Amniotic epithelial cell (primary cell): ENCODE data around the gene SPIRE2.
"Not testable (repeated sequence)": the region's sequence is repeated elsewhere in the genome, so short reads cannot be mapped to it uniquely, and the experiment has no call there.

ENCODE experiments used
- DNase-seq: peaks from one replicate; pipeline ENCODE4 v3.0.0-alpha.2; 2010; ENCODE audit warnings: low read depth

SPIRE2 gene

DNA sequence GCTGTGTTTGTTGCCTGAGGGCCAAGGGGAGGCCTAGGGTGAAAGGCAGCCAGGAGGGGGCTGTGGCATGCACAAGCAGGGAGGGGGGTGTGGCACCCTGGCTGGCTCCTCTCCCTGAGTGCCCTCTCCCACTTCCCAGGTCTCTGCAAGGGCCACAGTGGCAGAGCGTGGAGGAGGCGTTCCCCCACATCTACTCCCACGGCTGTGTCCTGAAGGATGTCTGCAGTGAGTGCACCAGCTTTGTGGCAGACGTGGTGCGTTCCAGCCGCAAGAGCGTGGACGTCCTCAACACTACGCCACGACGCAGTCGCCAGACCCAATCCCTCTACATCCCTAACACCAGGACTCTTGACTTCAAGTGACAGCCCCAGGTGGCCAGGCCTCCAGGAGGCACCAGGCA, 41.6 kb downstream of the SPIRE2 start:
- DNase-seq: no peak

DNA sequence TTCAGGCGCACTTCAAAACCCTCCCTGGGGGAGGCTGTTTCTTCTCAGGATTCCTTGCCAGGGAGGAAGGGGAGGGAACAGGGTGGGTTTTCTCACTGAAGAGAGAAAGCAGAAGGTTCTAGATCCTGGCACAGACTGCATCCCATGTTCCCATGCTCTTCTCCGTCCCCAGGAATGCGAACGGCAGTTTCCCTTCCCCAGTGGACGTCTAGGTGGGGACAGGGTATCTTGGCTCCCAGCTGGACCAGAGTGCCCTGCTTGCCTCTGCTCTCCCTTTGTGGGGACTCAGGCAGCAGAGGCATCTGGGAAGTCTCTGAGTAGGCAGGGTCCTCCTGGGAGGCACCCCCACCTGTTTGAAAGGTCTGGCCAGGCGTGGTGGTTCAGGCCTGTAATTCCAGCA, 42.2 kb downstream of the SPIRE2 start:
- DNase-seq: no peak

DNA sequence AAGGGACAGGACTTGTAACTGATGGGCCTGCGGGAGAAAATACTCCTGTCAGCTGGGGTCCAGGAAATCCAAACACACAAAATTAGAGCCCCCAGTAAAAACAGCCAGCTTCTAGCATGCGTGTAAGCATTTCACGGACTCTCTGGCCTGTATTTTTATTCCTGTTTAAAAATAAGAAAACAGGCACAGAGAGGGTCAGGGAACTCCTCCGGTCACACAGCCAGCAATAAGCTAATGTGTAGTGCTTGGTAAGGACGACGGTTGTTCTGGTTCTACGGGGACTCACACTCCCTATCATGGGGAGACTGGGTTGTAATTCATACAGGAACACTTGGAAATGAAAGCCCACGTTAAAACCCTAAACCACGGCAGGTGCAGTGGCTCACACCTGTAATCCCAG, 43.6 kb downstream of the SPIRE2 start:
- DNase-seq: no peak

DNA sequence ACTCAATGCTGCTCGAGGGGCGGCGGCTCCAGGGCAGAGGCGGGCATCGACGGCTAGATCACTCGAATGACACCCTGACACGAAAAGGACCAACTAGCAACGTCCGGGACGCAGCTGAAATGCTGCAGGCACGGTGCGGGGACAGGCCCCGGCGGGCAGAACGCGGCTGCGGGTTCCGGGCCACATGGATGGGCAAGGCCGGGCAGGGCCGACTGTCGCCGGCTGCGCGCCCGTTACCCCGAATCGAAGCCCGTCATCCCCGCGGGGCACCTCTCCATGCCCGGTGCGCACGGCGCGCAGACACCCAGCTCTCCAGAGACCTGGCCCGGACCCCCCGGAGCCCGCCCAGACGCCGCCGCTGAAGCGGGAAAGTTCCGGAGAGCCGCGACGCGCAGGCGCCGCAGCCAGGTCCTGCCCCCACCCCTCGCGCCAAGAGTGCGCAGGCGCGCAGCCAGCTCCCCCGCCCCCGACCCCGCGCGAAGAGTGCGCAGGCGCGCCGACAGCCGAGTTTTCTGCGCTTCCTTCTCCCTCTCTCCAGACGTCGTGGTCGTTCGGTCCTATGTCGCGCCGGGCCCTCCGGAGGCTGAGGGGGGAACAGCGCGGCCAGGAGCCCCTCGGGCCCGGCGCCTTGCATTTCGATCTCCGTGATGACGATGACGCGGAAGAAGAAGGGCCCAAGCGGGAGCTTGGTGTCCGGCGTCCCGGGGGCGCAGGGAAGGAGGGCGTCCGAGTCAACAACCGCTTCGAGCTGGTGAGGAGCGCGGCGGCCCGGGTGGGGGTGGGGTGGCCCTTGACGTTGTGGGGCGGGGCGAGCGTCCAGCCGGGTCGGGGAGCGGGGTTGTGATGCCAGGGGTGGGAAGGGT, 45.1 kb downstream of the SPIRE2 start, which contains the start of gene TCF25:
TCF25 (plus strand) TSS at position 484 of the 863 bp plus-strand sequence; CDS start at position 560, 76 bp downstream.
- DNase-seq: peak; percentile 51

DNA sequence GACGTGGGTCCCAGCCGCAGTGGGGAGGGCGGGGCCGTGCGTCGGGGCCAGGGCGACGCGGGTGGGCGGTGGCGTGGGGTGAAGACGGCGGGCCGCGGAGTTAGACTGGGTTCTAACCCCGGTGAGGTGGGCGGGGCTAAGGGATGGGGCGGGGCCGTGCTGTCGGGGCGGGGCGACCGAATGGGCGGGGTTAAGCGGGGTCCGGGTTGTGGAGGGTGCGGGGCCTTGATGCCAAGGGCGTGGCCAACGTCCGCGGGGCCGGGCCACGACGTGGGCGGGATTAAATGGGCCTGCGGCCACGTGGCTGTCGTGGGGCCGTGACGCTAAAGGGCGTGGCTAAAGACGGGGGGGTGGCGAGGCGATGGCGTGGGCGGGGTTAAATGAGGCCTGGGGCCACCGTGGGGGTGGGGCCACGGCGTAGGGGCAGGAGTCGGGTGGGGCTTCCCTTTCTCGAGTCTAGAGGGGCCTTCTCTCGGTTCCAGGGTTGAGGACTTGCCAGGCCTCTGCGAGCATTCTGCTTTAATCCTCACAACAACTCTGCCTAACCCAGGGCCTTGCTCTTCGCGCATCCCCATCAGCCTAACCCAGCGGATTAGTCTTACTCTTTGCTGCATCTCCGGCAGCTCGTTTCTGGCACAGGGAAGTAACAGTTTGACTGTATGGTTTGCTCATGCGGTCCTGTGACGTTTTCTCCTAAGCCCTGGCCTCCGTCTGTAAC, 45.9 kb downstream of the SPIRE2 start:
- DNase-seq: peak; percentile 88

DNA sequence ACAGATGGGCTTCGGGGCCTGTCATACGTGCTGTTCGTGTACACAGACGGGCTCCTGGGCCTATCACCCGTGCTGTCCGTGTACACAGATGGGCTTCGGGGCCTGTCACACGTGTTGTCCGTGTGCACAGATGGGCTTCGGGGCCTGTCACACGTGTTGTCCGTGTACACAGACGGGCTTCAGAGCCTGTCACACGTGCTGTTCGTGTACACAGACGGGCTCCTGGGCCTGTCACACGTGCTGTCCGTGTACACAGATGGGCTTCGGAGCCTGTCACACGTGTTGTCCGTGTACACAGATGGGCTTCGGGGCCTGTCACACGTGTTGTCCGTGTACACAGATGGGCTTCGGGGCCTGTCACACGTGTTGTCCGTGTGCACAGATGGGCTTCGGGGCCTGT, 50.8 kb downstream of the SPIRE2 start:
- DNase-seq: not testable (repeated sequence)

DNA sequence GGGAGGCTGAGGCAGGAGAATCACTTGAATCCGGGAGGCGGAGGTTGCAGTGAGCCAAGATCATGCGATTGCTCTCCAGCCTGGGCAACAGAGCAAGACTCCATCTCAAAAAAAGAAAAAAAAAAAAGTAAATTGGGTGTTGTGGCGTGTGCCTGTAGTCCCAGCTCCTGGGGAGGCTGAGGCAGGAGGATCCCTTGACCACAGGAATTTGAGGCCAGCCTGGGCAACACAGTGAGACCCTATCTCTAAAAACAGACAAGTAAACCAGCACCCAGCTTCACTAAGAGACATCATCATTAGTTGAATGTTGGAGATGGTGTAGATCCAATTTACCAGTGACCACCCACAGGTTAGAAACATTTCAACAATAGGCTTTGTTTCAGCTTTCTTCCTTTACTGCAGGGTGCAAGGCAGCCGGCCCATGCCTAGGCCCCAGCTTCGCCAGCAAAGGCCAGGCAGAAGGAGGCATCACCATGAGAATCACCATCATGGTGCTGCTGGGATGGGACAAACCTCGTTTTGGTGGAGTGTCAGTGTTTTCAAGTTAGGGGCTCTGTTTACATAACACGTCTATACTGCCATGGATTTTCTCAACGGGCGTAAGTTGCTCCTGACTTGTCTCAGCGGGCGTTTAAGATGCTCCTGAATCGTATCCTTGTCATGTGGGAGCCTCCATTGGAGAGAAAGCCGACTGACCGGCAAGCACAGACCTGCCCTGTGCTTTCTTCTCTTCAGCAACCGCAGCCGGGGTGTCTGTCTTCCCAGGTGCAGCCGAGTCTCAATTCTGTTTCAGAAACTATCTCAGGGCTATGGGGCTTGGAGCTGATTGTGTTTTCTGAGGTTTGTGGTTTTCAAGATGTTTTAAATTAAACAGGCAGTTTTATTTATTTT, 52.4 kb downstream of the SPIRE2 start:
- no peak for DNase-seq

DNA sequence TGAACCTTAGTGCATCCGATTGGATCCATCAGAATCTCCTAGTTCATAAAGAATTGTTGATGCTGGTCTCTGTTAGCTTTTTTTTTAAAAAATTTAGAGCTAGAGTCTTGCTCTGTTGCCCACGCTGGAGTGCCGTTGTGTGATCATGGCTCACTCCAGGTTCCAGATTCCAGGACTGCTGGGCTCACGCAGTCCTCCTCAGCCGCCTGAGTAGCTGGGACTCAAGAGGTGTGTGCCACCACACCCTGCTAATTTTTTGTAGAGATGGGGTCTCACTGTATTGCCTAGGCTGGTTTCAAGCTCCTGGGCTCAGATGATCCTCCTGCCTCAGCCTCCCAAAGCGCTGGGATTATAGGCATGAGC, 53.1 kb downstream of the SPIRE2 start:
- DNase-seq: no peak

DNA sequence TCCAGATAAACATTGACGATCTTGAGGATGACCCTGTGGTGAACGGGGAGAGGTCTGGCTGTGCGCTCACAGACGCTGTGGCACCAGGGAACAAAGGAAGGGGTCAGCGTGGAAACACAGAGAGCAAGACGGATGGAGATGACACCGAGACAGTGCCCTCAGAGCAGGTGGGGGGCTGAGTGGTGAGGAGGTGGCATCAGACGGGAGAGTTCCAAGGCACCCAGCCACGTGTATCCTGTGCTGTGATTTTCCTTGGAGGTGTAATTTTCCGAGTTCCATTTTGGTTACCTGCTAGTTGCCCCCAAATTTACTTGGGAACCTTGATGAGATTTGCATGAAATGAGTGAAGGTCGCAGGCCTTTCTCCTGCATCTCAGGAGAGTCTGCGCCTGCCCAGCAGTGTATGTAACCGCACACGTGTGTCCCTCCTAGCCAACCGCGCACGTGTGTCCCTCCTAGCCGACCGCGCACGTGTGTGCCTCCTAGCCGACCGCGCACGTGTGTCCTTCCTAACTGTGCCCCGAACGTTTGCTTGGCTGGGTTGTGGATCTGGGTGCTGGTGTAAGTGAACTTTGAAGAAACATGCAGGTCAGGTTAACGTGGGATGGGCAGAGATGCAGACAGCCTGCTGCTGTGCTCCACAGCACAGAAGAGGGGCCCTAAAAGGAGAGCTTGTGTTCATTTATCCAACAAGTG, 55.2 kb downstream of the SPIRE2 start:
- no peak for DNase-seq

DNA sequence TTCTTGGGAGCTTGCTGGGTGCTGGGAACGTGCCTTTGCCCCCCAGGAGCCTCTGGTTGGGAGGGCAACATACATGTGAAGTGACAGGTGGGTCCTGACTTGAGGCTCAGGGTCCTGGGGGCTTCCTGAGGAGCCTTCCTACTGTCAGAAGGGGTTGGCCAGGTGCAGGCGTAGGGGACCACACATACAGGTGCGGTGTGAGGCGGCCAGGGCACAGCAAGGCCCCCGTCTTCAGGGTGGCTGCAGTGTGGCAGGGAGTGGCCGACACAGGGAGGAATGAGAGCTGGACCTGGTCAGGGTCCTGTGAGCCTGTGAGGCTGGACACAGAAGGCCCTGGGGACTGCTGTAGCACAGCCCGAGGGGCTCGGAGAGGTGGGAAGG, 55.8 kb downstream of the SPIRE2 start:
- no peak for DNase-seq

DNA sequence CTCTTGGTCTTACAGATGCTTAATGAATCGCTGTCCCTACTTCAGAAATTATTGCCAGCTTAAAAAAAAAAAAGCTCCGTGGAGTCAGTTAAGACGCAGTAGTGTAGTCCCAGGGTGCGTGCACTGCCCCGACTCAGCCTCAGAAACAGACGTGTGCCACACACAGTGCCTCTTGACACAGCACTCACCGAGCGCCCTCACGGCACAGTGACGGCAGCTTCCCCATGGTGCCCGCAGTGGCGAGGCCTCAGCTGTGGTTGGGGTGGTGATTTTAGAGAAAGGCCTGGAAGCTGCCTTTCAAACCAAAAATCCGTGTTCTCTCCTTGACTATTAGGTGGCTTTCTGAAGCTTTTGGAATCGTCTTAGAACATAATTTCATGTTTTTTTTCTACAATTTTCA, 59.0 kb downstream of the SPIRE2 start:
- no peak for DNase-seq

DNA sequence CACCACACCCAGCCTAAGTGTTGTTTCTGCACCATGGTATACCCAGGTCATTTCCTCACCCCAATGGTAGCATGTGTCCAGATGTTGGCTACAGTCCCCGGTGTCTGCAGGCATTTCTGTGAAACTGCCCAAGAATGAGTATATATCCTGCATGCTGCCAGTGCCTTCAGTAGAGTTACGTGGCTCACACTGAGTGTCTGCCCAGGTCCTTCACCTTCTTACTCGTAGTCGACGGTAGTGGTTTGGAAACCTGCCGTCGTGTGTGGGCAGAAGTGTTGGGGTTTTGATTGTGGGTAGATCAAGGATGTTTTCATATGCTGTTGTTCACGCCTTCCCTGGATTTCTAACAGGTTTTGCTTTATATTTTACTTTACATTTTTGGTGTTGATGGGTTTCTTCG, 61.9 kb downstream of the SPIRE2 start:
- no peak for DNase-seq

DNA sequence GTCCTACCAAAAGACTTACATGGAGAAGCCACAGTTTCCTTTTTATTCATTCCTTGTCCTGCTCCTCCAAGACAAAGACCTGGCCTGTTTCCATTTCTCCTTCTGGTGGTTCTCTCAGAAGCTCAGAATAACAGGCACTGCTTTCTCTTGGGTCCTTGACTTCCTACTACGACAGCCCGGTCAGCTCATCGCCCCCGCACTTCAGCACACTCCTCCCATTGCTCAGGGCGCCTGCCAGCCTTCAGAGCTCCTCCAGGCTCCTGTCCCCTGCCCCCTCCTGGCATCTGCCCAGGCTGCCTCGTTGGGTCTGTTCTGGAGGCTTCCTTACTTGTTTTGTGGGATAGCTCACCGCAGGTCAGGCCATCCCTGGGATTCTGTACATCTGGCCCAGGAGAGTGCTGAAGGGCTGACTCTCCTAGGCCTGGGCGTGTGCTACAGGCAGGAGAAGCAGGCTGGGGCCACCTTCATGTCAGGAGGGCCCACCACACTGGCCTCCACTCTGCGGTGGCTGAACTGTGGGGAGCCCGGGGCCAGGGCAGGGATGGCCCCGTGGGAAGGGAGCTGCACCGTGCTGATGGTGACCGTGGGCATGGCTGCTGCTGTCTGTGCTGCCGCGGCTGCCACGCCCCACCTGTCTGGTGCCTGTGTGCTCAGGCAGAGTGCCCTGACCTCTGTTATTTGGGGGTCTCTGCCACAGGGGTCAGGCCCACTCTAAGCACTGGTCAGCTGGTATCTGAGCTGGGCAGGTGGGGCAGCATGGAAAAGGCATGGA, 62.8 kb downstream of the SPIRE2 start:
- DNase-seq: no peak

DNA sequence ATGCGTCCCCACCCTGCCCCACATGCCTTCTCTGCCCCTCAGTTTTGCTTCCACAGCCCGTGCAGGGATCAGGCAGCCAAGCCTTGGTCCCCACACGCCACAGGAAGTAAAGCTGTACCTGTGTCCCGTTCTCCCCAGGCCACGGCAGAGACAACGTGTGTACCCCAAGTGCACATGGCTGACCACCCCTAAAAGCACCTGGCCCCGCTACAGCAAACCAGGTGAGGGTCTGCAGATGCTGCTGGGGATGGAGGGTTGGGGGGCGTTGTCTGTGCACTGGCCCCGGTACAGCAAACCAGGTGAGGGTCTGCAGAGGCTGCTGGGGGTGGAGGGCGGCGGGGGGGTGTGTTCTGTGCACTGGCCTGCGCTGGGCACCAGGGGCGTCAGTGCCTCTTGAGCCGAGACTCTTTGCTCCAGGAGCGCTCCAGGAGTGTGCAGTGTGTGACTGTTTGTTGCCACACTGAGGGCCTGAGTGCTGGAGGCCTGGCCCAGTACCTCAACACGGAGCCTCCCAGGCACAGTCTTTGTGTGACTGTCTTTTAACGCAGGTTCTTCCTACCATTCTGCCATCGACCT, 63.9 kb downstream of the SPIRE2 start:
- no peak for DNase-seq

DNA sequence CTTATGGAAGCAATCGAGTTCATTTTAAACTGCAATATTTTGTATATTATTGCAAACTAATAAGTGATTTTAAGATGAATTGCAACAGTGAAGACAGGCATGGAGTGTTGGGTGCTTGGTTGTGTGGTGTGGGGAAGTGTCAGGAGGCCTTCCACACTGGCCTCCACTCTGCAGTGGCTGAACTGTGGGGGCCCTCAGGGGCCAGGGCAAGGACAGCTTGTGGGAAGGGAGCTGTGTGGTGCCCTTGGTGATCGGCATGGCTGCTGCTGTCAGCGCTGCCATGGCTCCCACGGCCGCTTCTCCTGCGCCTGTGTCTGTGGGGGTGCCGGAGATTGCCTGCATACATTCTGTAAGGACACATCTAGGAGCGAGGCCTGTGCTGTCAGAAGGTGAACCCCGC, 64.4 kb downstream of the SPIRE2 start:
- no peak for DNase-seq

DNA sequence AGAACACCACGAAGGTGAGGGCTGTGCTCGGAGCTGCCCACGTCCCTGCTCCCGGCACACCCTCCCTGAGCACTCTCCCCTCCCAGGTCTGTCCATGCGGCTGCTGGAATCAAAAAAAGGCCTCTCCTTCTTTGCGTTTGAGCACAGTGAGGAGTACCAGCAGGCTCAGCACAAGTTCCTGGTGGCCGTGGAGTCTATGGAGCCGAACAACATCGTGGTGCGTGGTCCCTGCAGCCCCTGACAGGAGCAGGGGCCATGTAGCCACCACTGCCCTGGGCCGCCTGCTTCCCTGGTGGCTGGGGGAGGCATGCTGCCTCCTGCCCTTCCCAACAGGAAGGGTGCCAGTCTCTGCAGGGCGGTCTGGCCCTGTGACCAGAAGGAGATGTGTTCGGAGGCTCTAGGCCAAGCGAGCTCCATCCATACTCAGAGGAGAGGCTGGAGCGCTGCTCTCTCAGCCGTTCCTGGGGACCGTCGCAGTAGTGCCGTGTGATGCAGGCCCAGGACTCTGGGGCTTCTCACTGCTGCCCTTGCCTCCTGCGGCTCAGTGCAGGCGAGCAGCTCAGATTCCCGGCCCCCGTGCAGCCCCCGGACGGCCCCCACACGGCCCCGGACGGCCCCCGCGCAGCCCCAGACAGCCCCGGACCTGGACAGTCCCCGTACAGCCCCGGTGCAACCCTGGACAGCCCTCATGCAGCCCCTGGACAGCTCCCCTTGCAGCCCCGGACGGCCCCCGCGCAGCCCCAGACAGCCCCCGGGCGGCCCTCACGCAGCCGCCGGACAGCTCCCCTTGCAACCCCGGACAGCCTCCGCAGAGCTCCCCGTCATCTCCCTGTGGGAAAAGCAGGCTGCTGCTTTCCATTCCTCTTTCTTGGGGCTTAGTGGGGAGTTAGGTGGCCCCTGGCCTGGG, 65.6 kb downstream of the SPIRE2 start:
- DNase-seq: no peak

DNA sequence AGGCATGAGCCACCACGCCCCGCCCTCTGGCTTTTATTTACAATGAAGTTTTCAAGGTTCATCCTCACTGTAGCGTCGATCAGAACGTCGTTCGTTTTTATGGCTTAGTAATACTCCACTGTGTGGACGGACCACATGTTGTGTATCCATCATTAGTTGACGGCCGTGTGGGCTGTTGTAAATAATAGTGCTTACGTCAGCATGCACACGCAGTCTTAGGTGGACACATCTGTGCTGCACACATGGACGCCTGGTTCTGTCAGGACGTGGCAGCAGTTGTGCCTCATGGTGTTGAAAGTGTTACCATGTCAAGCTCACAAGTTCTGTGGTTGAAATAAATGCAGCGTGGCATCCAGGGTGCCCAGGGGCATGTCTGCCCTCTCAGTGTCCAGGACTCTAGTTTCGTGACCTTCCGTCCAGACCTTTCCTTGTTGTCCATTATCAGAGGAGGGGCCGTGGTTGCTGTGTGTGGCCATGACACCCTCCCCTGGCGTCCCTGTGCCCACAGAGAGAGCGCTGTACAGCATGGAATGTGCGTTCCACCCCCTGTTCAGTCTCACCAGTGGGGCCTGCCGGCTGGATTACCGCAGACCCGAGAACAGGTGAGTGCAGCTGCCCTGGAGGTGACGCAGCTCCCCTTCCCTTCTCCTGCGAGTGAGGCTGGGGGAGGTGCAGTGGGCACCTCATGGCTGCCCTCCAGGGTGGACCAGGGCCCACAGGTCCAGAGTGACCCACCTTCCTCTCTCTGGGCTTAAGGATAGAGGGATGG, 67.4 kb downstream of the SPIRE2 start:
- DNase-seq: no peak

DNA sequence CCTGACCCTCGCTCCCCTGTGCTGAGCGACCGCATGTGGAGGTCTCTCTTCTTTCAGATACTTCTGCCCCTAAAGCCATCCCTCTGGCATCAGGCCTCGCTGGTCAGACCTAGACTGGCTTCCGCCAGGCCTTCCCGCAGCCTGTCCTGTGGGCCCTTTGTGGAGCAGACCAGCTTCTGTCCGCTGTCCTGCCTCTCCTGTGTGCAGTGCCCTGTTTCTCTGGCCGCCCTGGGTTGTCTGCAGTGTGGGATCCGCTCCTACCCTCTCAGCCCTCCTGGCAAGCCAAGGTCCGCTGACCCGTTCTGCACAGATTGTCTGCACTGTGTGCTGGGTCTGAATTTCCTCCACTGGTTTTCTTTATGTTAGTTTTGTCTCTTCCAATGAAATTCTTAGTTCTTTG, 68.9 kb downstream of the SPIRE2 start:
- no peak for DNase-seq
